Stimulated activated CD8-positive, alpha-beta memory T cell treated with anti-CD3 and anti-CD28 coated beads, Interleukin-7, amount 100 ng/mL, for 48 hours (primary cell): ENCODE measurements around the gene PHKA2.
"Not testable (repeated sequence)": the region's sequence is repeated elsewhere in the genome, so short reads cannot be mapped to it uniquely, and the experiment has no call there.

ENCODE experiments used
- DNase-seq, 2 donors: peaks; one replicate each; pipeline ENCODE4 v3.0.0-alpha.2; 2020; ENCODE audit warnings: low read depth in 1 of 2; ENCODE audit errors: extremely low read depth in 1 of 2

PHKA2 gene

GRCh38 chrX:18871161-18871890, 112.6 kb downstream of the PHKA2 start:
- no peak for DNase-seq

- DNase-seq = no peak
Measured at GRCh38 chrX:18864390-18864920, 119.5 kb downstream of the PHKA2 start.

- DNase-seq = no peak
Measured at GRCh38 chrX:18861511-18861910, 122.4 kb downstream of the PHKA2 start.

- DNase-seq = no peak
Measured at GRCh38 chrX:18856645-18856997, 127.3 kb downstream of the PHKA2 start.

GRCh38 chrX:18855919-18856644, 127.8 kb downstream of the PHKA2 start:
- no peak for DNase-seq

GRCh38 chrX:18847901-18848300, 136.0 kb downstream of the PHKA2 start:
- not testable (repeated sequence) for DNase-seq
